Stimulated activated naive B cell treated with anti-CD40 and anti-IgM and Interleukin-4, amounts not matched to agents 10 μg/mL and 1 μg/mL and 100 μg/mL, for 72 hours (primary cell): Measurements from ENCODE around the gene CALML5.

Experiments
- ATAC-seq, 2 donors: fragments of 150-1000 bp; cut with Tn5 transposase; replicated peaks; 2 replicates each; pipeline ENCODE4 v1.10.0; 2021; ENCODE audit warnings: moderate library complexity in 1 of 2
- DNase-seq: peaks from one replicate; pipeline ENCODE4 v3.0.0; 2021
- H3K27ac Mint-ChIP-seq: one replicate; pipeline ENCODE4 v1.8.0; 2022; ENCODE audit warnings: mild to moderate bottlenecking, mixed read lengths
- H3K27me3 Mint-ChIP-seq, 2 donors: one replicate each; pipeline ENCODE4 v1.8.0; 2022; ENCODE audit warnings: mixed read lengths in 2 of 2
- H3K36me3 Mint-ChIP-seq, 2 donors: one replicate each; pipeline ENCODE4 v1.8.0; 2022; ENCODE audit warnings: mixed read lengths in 2 of 2, mild to moderate bottlenecking in 1 of 2
- H3K4me1 Mint-ChIP-seq, 2 donors: one replicate each; pipeline ENCODE4 v1.8.0; 2022; ENCODE audit warnings: mixed read lengths in 2 of 2, mild to moderate bottlenecking in 1 of 2
- H3K4me3 Mint-ChIP-seq, 2 donors: one replicate each; pipeline ENCODE4 v1.8.0; 2022; ENCODE audit warnings: mild to moderate bottlenecking in 2 of 2, mixed read lengths in 2 of 2, moderate library complexity in 1 of 2
- H3K9me3 Mint-ChIP-seq, 2 donors: one replicate each; pipeline ENCODE4 v1.8.0; 2022; ENCODE audit warnings: mixed read lengths in 2 of 2, mild to moderate bottlenecking in 1 of 2

Gene CALML5

DNA sequence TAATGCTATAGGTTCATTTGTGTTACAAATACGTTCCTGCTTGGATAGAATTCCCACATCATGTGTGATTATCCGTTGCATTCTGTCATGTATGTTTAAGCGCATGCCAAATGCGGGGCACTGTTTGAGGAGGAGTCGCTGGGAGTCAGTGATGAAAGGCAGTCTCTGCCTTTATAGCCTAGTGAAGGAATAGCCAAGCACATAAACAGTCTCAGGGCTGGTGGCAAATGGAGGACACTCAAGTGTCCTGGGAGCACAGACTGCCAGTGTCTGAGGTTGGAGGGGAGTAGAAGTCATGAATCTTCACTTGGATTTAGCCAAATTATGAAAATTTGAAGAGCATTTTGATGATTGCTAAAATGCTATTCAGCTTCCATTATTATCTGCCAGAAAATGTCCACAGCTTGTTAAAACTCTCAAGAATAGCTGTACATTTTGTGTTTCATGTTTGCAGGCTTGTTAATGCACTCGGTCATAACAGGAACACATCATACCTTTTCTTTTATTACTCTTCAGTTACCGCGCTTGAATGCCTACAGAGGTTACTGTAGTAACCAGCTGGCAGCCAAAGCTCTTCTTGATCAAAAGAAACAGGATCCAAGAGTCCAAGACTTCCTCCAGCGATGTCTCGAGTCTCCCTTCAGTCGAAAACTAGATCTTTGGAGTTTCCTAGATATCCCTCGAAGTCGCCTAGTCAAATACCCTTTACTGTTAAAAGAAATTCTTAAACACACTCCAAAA, 45.5 kb downstream of the CALML5 start:
- H3K27ac Mint-ChIP-seq: no peak overlapping the region
- H3K4me3 Mint-ChIP-seq: no peak overlapping the region
- no peaks in the 10 kb centered on the region for H3K27me3 Mint-ChIP-seq
- peaks cover 21 to 43% of the 10 kb centered on the region in 2 donors for H3K36me3 Mint-ChIP-seq
- no peaks in the 10 kb centered on the region for H3K9me3 Mint-ChIP-seq
- DNase-seq (no peak), ATAC-seq (peak in 1 of 2 donors; percentile 27)
- peaks cover 0 to 3% of the 10 kb centered on the region in 2 donors for H3K4me1 Mint-ChIP-seq

DNA sequence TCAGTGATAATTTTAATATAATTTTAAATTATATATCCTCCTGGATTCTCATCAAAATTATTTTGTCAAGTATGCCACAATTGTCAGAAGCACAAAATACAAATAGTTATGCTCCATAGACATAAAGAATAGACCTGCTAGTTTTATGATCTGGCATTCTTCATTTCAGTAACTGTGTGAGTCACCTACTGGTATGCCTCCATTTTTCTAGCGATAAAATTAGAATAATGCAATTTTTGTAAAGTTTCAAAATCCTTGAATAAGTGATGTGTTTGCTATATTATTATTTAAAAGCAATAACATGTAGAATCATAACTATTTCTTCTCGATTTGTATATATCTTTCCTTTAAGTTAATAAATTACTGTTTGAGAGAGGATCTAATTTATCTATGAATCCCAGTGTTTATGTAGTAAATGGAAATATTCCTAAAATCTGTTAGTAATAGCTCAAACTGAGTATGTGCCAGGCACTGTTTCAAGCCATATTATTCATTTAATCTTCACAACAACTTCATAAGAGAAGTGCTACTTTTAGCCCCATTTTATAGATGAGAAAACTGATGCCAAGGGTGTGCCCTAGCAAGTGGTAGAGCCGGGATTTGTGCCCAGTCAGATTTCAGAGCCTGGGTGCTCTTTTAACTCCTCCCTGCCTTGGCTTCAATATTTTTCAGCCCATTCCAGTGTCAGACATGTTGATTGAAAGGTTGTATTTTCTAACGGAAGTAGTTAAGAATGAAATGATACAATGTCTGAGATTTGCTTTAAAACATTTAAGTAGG, 48.6 kb downstream of the CALML5 start:
- no peaks in the 10 kb centered on the region for H3K27me3 Mint-ChIP-seq
- ATAC-seq (no peak), DNase-seq (no peak)
- no peak overlapping the region for H3K4me3 Mint-ChIP-seq
- peaks cover 12% of the 10 kb centered on the region in 2 donors for H3K4me1 Mint-ChIP-seq
- no peak overlapping the region for H3K27ac Mint-ChIP-seq
- peaks cover 14 to 26% of the 10 kb centered on the region in 2 donors for H3K36me3 Mint-ChIP-seq
- no peaks in the 10 kb centered on the region for H3K9me3 Mint-ChIP-seq

DNA sequence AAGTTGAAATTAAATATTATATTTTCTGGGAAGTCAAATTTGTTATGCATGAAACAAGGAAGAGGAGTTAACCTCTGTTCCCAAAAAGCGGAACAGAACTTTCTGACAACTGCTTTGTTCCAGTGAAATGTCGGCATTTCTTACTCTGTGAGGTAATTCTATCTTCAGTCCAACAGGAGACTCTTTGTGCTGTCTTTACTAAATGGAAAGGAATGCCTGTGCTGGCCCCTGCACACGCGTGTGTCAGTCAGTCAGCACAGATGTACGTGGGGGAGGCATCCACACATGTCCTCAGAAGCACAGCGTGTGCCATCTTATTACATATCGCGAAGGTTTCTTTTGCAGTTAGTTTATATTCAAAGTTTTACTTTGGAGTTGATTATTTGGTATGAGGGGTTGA, 49.5 kb downstream of the CALML5 start:
- DNase-seq: no peak
- no peak for ATAC-seq
- H3K36me3 Mint-ChIP-seq: peaks cover 14 to 24% of the 10 kb centered on the region in 2 donors
- peaks cover 12 to 15% of the 10 kb centered on the region in 2 donors for H3K4me1 Mint-ChIP-seq
- H3K4me3 Mint-ChIP-seq: peak overlapping the region; percentile 55 to 60
- H3K27ac Mint-ChIP-seq: peak overlapping the region; percentile 17
- H3K9me3 Mint-ChIP-seq: no peaks in the 10 kb centered on the region
- H3K27me3 Mint-ChIP-seq: no peaks in the 10 kb centered on the region

DNA sequence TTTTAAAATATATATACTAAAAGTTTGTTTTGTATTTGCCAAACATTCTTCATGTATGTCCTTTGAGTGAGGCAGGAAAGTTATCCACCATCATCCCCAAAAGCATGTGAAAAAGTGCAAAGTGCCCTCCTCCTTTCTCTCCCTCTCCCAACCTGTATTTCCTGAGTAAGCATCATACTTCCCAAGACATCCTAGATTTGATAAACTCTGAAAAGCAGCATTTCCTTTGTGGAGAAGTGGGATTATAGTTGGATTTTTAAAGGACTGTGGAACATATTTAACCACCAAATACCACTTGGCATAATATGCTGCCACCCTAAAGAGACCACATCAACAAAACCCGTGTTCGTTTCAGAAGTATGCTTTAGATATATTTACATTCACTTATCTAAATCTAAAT, 50.1 kb downstream of the CALML5 start:
- H3K36me3 Mint-ChIP-seq: peaks cover 14 to 20% of the 10 kb centered on the region in 2 donors
- DNase-seq (no peak), ATAC-seq (no peak)
- peak overlapping the region in 1 of 2 donors; percentile 17 for H3K4me3 Mint-ChIP-seq
- H3K27ac Mint-ChIP-seq: no peak overlapping the region
- peaks cover 14 to 21% of the 10 kb centered on the region in 2 donors for H3K4me1 Mint-ChIP-seq
- no peaks in the 10 kb centered on the region for H3K27me3 Mint-ChIP-seq
- H3K9me3 Mint-ChIP-seq: no peaks in the 10 kb centered on the region
